Tibial artery (tissue), 4 donors: ENCODE results near the gene CYBC1.
"Not testable (repeated sequence)": the region's sequence is repeated elsewhere in the genome, so short reads cannot be mapped to it uniquely, and the experiment has no call there.

Experiments
- DNase-seq, 2 donors: peaks; one replicate each; pipeline ENCODE4 v3.0.0-alpha.2; 2019
- H3K27ac ChIP-seq, 2 donors: fragments of 200-600 bp; sonication (generic) in 1 of 2; 1 replicate in 1 of 2; 2 replicates in 1 of 2; pipeline ENCODE4 v1.5.1; 2018 to 2019; ENCODE audit warnings: mild to moderate bottlenecking in 1 of 2
- H3K27me3 ChIP-seq, 2 donors: fragments of 200-600 bp; sonication (generic) in 1 of 2; one replicate each; pipeline versions ENCODE4 v1.5.1 to v1.6.0; 2016 to 2019
- H3K36me3 ChIP-seq, 3 donors: fragments of 200-600 bp; sonication (generic) in 2 of 3; one replicate each; pipeline ENCODE4 v1.5.1; 2016 to 2019; ENCODE audit warnings: mild to moderate bottlenecking in 2 of 3
- H3K4me1 ChIP-seq, 4 donors: fragments of 200-600 bp; sonication (generic) in 2 of 4; 1 replicate in 3 of 4; 2 replicates in 1 of 4; pipeline ENCODE4 v1.5.1; 2016 to 2019
- H3K4me3 ChIP-seq, 2 donors: fragments of 200-600 bp; sonication (generic) in 1 of 2; 1 replicate in 1 of 2; 2 replicates in 1 of 2; pipeline ENCODE4 v1.5.1; 2018 to 2019; ENCODE audit warnings: mild to moderate bottlenecking in 2 of 2
- H3K9me3 ChIP-seq, 3 donors: fragments of 200-600 bp; sonication (generic) in 1 of 3; one replicate each; pipeline ENCODE4 v1.5.1; 2016 to 2019
- CTCF ChIP-seq, 2 experiments: fragments of 200-600 bp in 1 of 2; fragments of 450-650 bp in 1 of 2; IDR thresholded peaks; one replicate each; pipeline ENCODE4 v1.5.1; 2017 to 2019; ENCODE audit warnings: antibody characterized with exemption in 2 of 2, mild to moderate bottlenecking in 1 of 2, moderate library complexity in 1 of 2
- intact Hi-C: fragments of 100-400 bp; cut with DNase I; formaldehyde crosslinking; loops from one replicate; pipeline ENCODE4 v1.15.0; 2023; ENCODE audit warnings: low total_unique reads

Gene CYBC1

GRCh38 chr17:82463925-82464566 is 13.5 kb upstream of the CYBC1 start:
- Histone ChIP-seq H3K27me3 (no peaks in the 10 kb centered on the region), H3K4me3 (no peak overlapping the region), H3K9me3 (no peaks in the 10 kb centered on the region), H3K4me1 (peaks cover 0 to 21% (median 12%) of the 10 kb centered on the region in 4 donors), H3K36me3 (peaks cover 44 to 91% (median 79%) of the 10 kb centered on the region in 3 donors), H3K27ac (peak overlapping the region; percentile 56 to 66)
- TF ChIP-seq CTCF (IDR thresholded peaks at IDR 0.05) = no peak
- intact Hi-C loops = no loop called here
- no peak for DNase-seq

- no peak for DNase-seq
- H3K4me1 ChIP-seq = peaks cover 0 to 22% (median 13%) of the 10 kb centered on the region in 4 donors
- H3K27me3 ChIP-seq = no peaks in the 10 kb centered on the region
- H3K27ac ChIP-seq = peak overlapping the region; percentile 56 to 66
- no peaks in the 10 kb centered on the region for H3K9me3 ChIP-seq
- no peak for TF ChIP-seq CTCF (IDR thresholded peaks at IDR 0.05)
- intact Hi-C loops = no loop called here
- peaks cover 38 to 85% (median 73%) of the 10 kb centered on the region in 3 donors for H3K36me3 ChIP-seq
- no peak overlapping the region for H3K4me3 ChIP-seq
Observed at GRCh38 chr17:82463391-82463790, 12.8 kb upstream of the CYBC1 start.

- DNase-seq = no peak
- Histone ChIP-seq H3K27me3 (no peaks in the 10 kb centered on the region), H3K4me1 (peaks cover 0 to 30% (median 19%) of the 10 kb centered on the region in 4 donors), H3K36me3 (peaks cover 31 to 71% (median 61%) of the 10 kb centered on the region in 3 donors), H3K4me3 (no peak overlapping the region), H3K27ac (no peak overlapping the region), H3K9me3 (no peaks in the 10 kb centered on the region)
- intact Hi-C loops = no loop called here
- TF ChIP-seq CTCF (IDR thresholded peaks at IDR 0.05) = no peak
Observed at GRCh38 chr17:82461827-82462524, 11.4 kb upstream of the CYBC1 start.

- H3K4me3 ChIP-seq = peak overlapping the region in 1 of 2 donors; percentile 83
- H3K9me3 ChIP-seq, H3K27me3 ChIP-seq, DNase-seq, H3K27ac ChIP-seq: not testable (repeated sequence)
- intact Hi-C loops = loop anchor here (10.0 kb wide), 1 partner anchor 95 kb away; no protein-coding TSS in a partner anchor
- peaks cover 15 to 50% (median 48%) of the 10 kb centered on the region in 3 donors for H3K36me3 ChIP-seq
- peaks cover 0 to 36% (median 19%) of the 10 kb centered on the region in 4 donors for H3K4me1 ChIP-seq
Observed at GRCh38 chr17:82459936-82460335, 9.4 kb upstream of the CYBC1 start.

GRCh38 chr17:82458885-82459424 is 8.4 kb upstream of the CYBC1 start:
- Histone ChIP-seq H3K9me3 (no peaks in the 10 kb centered on the region), H3K36me3 (peaks cover 9 to 40% (median 38%) of the 10 kb centered on the region in 3 donors), H3K4me1 (peaks cover 0 to 30% (median 17%) of the 10 kb centered on the region in 4 donors), H3K27ac (peak overlapping the region; percentile 100), H3K4me3 (peak overlapping the region; percentile 83 to 88), H3K27me3 (no peaks in the 10 kb centered on the region)
- intact Hi-C loops = loop anchor here (10.0 kb wide), 1 partner anchor 96 kb away; no protein-coding TSS in a partner anchor
- no peak for TF ChIP-seq CTCF (IDR thresholded peaks at IDR 0.05)
- no peak for DNase-seq
